Gastroesophageal sphincter (tissue), 4 donors: ENCODE measurements around the gene KANK4. TPM values are rescaled to one million over a fixed set of nuclear protein-coding genes. Genes with fewer than 3 reads are reported as not detected.

Experiments
- ATAC-seq: fragments of 150-250 bp; one replicate; pipeline ENCODE4 v1.9.1; 2016; ENCODE audit warnings: mild to moderate bottlenecking, moderate library complexity
- H3K27ac ChIP-seq, 4 donors: fragments of 200-600 bp; sonication (generic) in 3 of 4; 1 replicate in 3 of 4; 2 replicates in 1 of 4; pipeline ENCODE4 v1.5.1; 2016 to 2019
- H3K27me3 ChIP-seq: fragments of 200-600 bp; sonication (generic); one replicate; pipeline ENCODE4 v1.5.1; 2019
- H3K36me3 ChIP-seq, 2 donors: fragments of 200-600 bp; sonication (generic); one replicate each; pipeline ENCODE4 v1.5.1; 2019; ENCODE audit warnings: control low read depth in 1 of 2
- H3K4me1 ChIP-seq, 3 donors: fragments of 200-600 bp; sonication (generic); 1 replicate in 2 of 3; 2 replicates in 1 of 3; pipeline ENCODE4 v1.5.1; 2016 to 2019; ENCODE audit warnings: control low read depth in 2 of 3
- H3K4me3 ChIP-seq, 2 donors: fragments of 200-600 bp; sonication (generic); one replicate each; pipeline ENCODE4 v1.5.1; 2019; ENCODE audit warnings: mild to moderate bottlenecking in 1 of 2, moderate library complexity in 1 of 2
- H3K9me3 ChIP-seq, 3 donors: fragments of 200-600 bp; sonication (generic); one replicate each; pipeline ENCODE4 v1.5.1; 2017 to 2019; ENCODE audit warnings: control low read depth in 2 of 3
- EP300 ChIP-seq: sonication (generic); formaldehyde crosslinking; IDR thresholded peaks from one replicate; pipeline ENCODE4 v1.6.1; 2017; ENCODE audit warnings: antibody characterized with exemption, mild to moderate bottlenecking
- POLR2A ChIP-seq, 2 donors: fragments of 450-650 bp; IDR thresholded peaks; one replicate each; pipeline ENCODE4 v1.6.1; 2017; ENCODE audit warnings: antibody characterized with exemption in 2 of 2, mild to moderate bottlenecking in 2 of 2, moderate library complexity in 1 of 2
- POLR2AphosphoS5 ChIP-seq: sonication (generic); formaldehyde crosslinking; IDR thresholded peaks from one replicate; pipeline ENCODE4 v1.6.1; 2017; ENCODE audit warnings: antibody characterized with exemption
- WGBS, 2 donors: methylation state at CpG; one replicate each; pipeline ENCODE4 v1.1.5; 2018; ENCODE audit warnings: low coverage in 1 of 2; 5-methylcytosine and 5-hydroxymethylcytosine counted together
- total RNA-seq, 4 donors: library from RNA; depleted of rRNA; stranded (reverse); fragments of >200 nt; gene quantifications; one replicate each; pipeline ENCODE4 v1.1.0, GENCODE V29; 2016
- TF ChIP-seq, protein P1 (sequence below), 4 experiments: fragments of 200-600 bp in 2 of 4; fragments of 450-650 bp in 2 of 4; sonication (generic) in 1 of 4; IDR thresholded peaks; one replicate each; pipeline ENCODE4 v1.5.1; 2017 to 2019; ENCODE audit warnings: antibody characterized with exemption in 4 of 4, mild to moderate bottlenecking in 2 of 4, moderate library complexity in 2 of 4

Gene KANK4
- total RNA-seq, 4 donors from 2014 or later = 0.16 to 0.73 (median 0.29) TPM

DNA sequence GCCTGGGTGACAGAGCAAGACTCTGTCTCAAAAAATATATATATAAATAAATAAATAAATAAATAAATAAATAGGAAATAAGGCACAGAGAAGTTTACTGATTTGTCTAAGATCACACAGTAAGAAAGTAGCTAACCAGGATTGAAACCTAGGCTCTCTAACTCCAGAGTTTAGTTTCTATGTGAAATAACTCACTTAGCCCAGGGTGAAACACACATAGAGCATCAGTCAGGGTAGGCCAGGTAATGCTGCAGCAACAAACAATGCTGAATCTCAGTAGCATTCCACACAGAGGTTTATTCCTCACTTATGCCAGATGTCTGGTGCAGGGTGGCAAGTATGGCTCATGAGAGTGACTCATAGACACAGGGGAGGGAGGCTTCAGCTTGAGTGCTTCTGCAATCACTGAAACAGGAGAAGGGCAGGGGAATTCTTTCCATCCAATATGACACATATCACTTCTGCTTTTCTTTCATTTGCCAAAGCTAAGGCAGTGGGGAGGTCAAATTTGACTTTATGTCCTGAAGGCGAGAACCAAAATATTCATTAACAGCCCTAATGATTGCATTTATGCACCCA, 37.1 kb upstream of the KANK4 start:
- WGBS, 2 donors = 85 to 100% methylated on average over 1 of the region's 1 CpG
- Histone ChIP-seq H3K9me3 (no peaks in the 10 kb centered on the region), H3K4me3 (no peak overlapping the region), H3K4me1 (no peaks in the 10 kb centered on the region), H3K27me3 (no peaks in the 10 kb centered on the region), H3K27ac (no peak overlapping the region), H3K36me3 (no peaks in the 10 kb centered on the region)
- no peak for TF ChIP-seq EP300
- TF ChIP-seq POLR2A (IDR thresholded peaks at IDR 0.05) = no peak
- TF ChIP-seq, protein P1, sequence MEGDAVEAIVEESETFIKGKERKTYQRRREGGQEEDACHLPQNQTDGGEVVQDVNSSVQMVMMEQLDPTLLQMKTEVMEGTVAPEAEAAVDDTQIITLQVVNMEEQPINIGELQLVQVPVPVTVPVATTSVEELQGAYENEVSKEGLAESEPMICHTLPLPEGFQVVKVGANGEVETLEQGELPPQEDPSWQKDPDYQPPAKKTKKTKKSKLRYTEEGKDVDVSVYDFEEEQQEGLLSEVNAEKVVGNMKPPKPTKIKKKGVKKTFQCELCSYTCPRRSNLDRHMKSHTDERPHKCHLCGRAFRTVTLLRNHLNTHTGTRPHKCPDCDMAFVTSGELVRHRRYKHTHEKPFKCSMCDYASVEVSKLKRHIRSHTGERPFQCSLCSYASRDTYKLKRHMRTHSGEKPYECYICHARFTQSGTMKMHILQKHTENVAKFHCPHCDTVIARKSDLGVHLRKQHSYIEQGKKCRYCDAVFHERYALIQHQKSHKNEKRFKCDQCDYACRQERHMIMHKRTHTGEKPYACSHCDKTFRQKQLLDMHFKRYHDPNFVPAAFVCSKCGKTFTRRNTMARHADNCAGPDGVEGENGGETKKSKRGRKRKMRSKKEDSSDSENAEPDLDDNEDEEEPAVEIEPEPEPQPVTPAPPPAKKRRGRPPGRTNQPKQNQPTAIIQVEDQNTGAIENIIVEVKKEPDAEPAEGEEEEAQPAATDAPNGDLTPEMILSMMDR (IDR thresholded peaks at IDR 0.05) = no peak
- ATAC-seq = no peak

DNA sequence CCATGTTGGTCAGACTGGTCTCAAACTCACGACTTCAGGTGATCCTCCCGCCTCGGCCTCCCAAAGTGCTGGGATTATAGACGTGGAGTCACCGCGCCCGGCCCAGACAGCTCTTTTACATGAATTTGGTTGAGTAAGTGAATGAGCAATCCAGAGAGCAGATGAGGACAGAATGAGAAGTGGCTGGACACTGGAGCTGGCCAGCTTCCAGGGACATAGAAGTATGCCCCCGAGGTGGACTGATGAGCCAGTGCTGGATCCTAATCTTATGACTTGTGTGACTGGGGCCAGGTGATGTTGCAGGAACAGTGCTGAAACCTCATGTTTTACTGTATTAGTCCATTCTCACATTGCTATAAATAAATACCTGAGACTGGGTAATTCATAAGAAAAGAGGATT, 35.9 kb upstream of the KANK4 start:
- TF ChIP-seq POLR2A (IDR thresholded peaks at IDR 0.05) = no peak
- TF ChIP-seq POLR2AphosphoS5 = no peak
- TF ChIP-seq EP300 = no peak
- TF ChIP-seq, protein P1 (IDR thresholded peaks at IDR 0.05) = no peak
- H3K9me3 ChIP-seq = no peaks in the 10 kb centered on the region
- ATAC-seq = no peak
- no peaks in the 10 kb centered on the region for H3K36me3 ChIP-seq
- H3K4me1 ChIP-seq = no peaks in the 10 kb centered on the region
- H3K27me3 ChIP-seq = no peaks in the 10 kb centered on the region
- 38 to 90% methylated on average over 1 to 2 of the region's 8 CpGs for WGBS, 2 donors
- H3K4me3 ChIP-seq = no peak overlapping the region
- H3K27ac ChIP-seq = no peak overlapping the region

DNA sequence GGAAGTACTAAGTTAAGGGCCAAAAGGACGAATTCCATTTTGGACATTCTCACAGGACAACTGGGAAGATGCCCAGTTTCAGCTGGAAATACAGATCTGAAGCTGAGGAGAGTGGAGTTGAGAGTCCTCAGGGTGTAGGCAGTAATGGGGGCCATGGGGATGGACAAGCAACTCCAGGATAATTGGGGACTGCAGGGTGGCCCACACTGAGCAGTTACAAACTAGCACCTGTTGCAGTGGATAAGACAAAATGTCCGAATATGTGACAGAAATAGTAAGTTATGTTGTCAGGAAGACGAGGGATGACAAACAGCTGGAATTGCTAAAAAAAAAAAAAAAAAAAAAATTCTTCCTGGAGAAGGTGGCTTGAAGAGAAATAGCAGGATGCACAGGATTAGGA, 34.6 kb upstream of the KANK4 start:
- no peaks in the 10 kb centered on the region for H3K9me3 ChIP-seq
- no peak overlapping the region for H3K27ac ChIP-seq
- H3K4me3 ChIP-seq = no peak overlapping the region
- no peak for ATAC-seq
- no peaks in the 10 kb centered on the region for H3K4me1 ChIP-seq
- TF ChIP-seq POLR2AphosphoS5 (no peak), POLR2A (IDR thresholded peaks at IDR 0.05) (no peak), EP300 (no peak)
- TF ChIP-seq, protein P1 (IDR thresholded peaks at IDR 0.05) = no peak
- H3K27me3 ChIP-seq = no peaks in the 10 kb centered on the region
- no peaks in the 10 kb centered on the region for H3K36me3 ChIP-seq
- WGBS, 2 donors = 44 to 45% methylated on average over 3 of the region's 3 CpGs

DNA sequence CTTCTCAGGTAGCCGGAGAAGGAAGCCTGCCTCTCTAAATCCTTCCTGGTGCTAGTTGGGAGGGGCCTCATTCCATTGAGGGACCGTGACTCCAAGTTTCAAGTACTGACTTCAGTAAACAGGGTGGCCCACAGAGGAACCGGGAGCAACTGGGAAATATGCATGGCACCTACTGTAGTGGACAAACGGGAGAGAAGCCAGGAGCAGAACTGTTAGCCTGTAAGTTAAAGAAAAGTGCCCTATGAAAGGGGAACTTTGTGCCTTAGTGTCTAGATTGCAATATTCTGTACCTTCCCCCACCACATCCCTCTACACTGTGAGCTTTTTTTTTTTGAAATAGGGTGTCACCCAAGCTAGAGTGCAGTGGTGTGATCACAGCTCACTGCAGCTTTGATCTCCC, 33.2 kb upstream of the KANK4 start:
- H3K9me3 ChIP-seq = no peaks in the 10 kb centered on the region
- 77 to 88% methylated on average over 1 to 3 of the region's 4 CpGs for WGBS, 2 donors
- no peaks in the 10 kb centered on the region for H3K4me1 ChIP-seq
- no peak overlapping the region for H3K27ac ChIP-seq
- no peak overlapping the region for H3K4me3 ChIP-seq
- no peak for TF ChIP-seq POLR2A (IDR thresholded peaks at IDR 0.05)
- TF ChIP-seq, protein P1 (IDR thresholded peaks at IDR 0.05) = no peak
- TF ChIP-seq POLR2AphosphoS5 = no peak
- TF ChIP-seq EP300 = no peak
- ATAC-seq = no peak
- H3K27me3 ChIP-seq = no peaks in the 10 kb centered on the region
- no peaks in the 10 kb centered on the region for H3K36me3 ChIP-seq

DNA sequence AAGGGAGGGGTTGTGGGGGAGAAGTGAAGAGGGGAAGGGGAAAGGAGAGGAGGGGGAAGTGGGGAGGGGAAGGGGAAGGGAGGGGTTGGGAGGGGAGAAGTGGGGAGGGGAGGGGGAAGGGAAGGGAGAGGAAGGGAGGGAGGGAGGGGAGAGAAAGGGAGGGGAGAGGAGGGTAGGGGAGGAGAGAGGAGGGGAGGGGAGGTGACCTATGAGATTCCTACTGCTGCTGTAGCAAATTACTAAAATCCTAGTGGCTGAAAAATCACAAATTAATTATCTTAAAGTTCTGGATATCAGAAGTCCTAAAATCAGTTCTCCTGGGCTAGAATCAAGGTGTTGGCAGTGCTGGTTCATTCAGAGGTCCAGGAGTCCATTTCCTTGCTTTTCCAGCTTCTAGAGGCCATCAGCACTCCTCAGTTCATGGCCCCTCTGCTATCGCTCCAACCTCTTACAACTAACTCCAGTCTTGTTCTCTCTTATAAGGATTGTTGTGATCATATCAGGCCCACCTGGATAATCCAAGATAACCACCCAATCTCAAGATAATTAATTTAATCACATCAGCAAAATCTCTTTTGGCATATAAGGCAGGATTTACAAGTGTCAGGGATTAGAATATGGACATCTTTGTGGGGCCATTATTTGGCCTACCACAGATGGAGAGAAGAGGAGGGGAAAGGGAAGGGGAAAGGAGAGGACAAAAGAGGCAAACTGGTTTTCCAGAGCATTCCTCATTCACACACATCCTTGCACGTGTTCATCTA, 30.4 kb upstream of the KANK4 start:
- H3K4me1 ChIP-seq = no peaks in the 10 kb centered on the region
- H3K9me3 ChIP-seq = no peaks in the 10 kb centered on the region
- ATAC-seq = no peak
- TF ChIP-seq, protein P1 (IDR thresholded peaks at IDR 0.05) = no peak
- TF ChIP-seq POLR2AphosphoS5 (no peak), EP300 (no peak), POLR2A (IDR thresholded peaks at IDR 0.05) (no peak)
- 100% methylated on average over 2 of the region's 2 CpGs for WGBS, 2 donors
- no peak overlapping the region for H3K4me3 ChIP-seq
- no peaks in the 10 kb centered on the region for H3K27me3 ChIP-seq
- H3K36me3 ChIP-seq = no peaks in the 10 kb centered on the region
- H3K27ac ChIP-seq = no peak overlapping the region
